GM12874 (cell line): ENCODE results near the gene CD247.

Source experiments
- TF ChIP-seq, protein P1 (sequence below): IDR thresholded peaks from 2 replicates; pipeline ENCODE4 v1.5.1; 2011; ENCODE audit warnings: low read depth, mild to moderate bottlenecking, control low read depth, low read length, moderate library complexity; ENCODE audit not compliant: insufficient read depth

Gene CD247

DNA sequence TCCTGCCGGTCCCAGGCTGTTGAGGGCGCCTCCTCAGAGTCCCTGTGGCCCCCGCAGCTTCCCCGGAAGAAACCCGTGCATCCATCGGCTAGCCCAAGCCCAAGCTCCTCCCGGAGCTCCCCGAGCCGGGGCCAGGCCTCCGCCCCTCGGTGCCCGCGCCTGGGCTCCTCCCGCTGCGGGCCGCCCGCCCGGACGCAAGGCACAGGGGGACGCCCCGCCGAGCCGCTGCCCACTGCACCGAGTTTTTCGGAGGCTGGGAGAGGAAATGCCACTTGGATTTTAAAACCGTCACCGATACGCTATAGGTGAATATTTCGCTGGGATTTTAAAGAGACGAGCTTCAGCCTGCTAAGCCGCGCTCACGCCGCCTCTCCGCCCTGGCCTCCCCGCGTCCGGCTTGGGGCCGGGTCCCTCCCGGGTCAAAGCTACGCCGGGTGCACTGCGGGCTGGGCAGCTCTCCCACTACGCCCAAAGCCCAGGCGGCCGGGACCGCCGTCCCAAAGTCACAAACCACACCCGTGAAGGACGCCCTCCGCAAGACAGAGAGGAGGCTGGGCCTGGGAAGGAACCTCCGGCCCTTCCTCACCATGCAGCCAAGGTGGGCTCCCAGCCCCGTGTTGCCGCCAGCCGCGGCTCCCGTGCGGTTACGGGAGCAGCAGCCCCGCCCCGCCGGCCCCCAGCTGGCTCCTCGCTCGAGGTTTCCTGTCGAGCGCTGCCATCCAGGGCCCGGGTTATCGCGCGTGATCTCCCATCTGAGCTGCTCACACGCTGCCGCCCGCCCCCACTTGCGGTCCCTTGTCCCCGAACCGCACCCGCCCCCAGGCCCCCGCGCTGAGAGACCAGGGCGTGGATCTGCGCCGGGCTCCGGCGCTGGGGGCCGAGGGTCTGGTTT is 63.2 kb downstream of the CD247 start:
- TF ChIP-seq, protein P1, sequence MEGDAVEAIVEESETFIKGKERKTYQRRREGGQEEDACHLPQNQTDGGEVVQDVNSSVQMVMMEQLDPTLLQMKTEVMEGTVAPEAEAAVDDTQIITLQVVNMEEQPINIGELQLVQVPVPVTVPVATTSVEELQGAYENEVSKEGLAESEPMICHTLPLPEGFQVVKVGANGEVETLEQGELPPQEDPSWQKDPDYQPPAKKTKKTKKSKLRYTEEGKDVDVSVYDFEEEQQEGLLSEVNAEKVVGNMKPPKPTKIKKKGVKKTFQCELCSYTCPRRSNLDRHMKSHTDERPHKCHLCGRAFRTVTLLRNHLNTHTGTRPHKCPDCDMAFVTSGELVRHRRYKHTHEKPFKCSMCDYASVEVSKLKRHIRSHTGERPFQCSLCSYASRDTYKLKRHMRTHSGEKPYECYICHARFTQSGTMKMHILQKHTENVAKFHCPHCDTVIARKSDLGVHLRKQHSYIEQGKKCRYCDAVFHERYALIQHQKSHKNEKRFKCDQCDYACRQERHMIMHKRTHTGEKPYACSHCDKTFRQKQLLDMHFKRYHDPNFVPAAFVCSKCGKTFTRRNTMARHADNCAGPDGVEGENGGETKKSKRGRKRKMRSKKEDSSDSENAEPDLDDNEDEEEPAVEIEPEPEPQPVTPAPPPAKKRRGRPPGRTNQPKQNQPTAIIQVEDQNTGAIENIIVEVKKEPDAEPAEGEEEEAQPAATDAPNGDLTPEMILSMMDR = no peak

DNA sequence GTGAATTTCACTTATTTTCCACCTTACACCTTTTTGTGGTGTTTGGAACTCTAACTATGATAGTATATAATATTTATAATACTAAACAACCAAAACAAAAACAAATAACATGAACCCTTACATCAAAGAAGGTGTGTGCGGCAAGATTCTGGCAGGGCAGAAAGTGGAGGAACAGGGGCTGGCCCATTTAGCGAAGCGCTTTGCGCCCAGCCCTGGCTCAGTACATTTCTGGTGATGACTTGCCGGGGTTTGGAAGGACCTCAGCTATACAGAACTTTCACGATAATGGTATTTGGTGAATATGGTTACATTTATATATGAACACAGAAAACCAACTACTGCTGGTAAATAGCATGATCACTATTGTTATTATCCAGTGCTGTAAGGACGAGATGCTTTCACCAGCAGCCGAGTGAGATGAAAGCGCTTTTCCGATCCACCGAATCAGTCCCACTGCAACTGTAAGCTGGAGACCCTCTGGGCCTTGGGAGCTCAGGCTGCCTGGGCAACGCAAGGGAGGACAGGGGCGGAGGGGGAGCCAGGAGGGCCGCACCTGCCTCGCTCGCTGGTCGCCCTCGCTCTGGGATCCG is 63.9 kb downstream of the CD247 start:
- TF ChIP-seq, protein P1 = no peak

DNA sequence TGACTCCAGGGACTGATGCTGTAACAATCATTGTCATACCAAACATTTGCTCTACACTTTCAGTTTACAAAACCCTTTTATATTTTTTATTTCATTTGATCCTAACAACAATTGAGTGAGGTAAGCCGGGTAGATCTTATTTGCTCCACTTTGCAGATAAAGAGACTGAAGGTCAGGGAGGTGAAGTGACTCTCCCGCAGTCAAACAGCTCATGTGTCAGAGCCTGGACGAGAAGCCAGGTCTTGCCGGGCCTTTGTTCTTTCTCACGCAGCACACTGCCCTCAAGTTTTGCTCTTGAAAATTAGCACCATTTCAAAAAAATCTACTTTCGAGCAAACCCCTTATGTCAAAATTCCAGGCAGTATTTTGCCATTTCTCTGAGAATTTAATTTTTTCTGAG is 65.2 kb downstream of the CD247 start:
- TF ChIP-seq, protein P1 = no peak

DNA sequence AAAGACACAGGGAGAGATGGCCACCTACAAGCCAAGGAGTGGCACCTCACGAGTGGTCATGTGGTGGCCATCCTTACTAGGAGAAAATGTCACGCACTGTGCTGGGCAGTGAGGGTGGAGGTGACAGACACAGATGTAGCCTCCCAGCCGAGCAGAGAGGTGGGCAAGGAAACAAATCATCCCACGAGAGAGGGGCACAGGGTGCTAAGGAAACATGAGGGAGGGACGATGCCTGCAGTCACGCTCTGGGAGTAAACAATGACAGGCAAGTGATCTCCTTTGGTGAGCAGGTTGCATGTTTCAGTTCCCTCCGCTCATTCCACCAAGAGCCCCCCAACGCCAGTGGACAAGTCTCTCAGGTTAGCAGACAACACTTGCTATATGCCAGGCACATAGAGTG is 65.8 kb downstream of the CD247 start:
- TF ChIP-seq, protein P1 = no peak

DNA sequence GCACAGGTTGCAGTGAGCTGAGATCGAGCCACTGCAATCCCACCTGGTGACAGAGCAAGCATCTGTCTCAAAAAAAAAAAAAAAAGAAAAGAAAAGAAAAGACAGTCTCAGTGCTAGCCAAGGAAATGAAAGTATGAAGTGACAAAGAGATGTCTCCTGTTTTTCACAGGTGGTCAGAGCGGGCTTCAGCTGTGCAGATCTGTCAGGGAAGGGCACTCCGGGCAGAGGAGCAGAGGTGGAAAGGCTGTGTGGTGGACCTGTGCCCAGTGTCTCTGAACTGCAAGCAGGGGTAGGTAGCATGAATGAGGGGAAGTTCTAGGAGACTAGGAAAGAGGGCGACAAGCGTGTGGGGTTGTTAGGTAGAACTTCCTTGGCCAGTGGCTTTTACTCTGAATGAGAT is 67.5 kb downstream of the CD247 start:
- TF ChIP-seq, protein P1 = no peak

DNA sequence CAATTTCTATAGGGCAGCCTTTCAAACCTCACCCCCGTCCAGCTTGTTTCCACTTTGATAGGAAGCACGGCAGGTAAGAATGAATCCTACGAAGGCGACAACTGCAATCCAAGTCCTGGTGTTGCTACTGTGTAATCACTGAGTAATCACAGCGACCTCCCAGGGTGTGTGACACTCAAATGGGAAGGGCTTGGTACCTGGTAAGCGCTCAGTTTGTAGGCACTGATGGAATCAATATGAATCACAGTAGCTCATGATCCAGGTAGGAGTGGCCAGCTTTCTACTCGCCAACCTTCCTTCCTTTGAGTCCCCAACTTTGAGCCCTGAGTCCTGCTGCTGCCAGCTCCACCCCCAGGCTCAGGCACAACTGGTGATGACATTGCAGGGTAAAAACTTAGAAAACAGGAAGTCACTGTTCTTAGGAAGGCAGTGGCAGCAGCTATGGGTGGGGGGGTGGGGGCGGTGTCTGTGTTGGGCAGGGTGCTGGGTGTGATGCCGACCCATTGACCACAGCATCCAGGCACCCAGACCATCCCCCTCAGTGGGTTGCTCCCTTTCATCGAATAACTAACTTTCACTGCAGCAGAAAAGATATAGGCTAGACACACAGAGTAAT is 70.7 kb downstream of the CD247 start:
- TF ChIP-seq, protein P1 = no peak

DNA sequence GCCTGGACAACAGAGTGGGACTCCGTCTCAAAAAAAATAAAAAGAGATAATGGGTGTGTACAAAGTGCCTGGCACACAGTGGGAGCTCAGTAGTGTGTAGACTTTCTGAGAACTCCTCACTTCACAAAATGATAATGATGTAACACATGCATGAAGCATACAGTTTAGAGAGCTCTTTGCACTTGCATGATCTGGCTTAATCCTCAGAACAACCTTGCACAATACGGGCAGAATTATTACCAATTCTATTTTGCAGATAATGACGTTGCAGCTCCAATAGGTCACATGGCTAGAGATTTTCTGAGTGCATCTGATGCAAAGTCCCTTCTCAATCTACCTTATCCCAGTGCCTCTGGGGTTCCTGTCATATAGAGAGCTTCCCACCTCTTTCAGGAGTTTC is 71.4 kb downstream of the CD247 start:
- TF ChIP-seq, protein P1 = no peak
